ENCODE data around the gene TRPM3. TPM values are rescaled to one million over a fixed set of nuclear protein-coding genes. Genes with fewer than 3 reads are reported as not detected.

Gene TRPM3
- total RNA-seq, 4 donors from 2014 or later: under 0.01 to 0.26 (median under 0.01) TPM

DNA sequence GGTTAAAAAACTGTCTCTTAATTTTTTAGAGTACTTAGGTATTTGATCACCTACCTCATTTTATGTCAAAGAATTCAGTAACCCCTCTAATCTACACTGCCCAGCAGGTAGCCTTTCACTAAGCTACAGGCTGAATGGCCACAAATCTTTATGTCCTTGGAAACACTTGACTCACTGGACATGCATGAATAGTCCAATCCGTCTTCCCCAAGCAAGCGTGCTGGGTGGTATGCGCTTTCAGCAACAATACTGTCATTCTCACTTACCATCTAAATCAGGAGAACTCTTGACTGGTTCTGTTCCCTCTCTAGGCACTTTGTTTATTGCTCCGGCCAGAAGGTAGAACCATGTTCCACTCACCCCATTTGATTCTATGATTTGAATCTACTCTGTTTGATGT lies 73.1 kb downstream of the TRPM3 start:
- H3K27ac ChIP-seq: no peak overlapping the region
- intact Hi-C loops (cut with DNase I): no loop called here
- TF ChIP-seq, protein P1, sequence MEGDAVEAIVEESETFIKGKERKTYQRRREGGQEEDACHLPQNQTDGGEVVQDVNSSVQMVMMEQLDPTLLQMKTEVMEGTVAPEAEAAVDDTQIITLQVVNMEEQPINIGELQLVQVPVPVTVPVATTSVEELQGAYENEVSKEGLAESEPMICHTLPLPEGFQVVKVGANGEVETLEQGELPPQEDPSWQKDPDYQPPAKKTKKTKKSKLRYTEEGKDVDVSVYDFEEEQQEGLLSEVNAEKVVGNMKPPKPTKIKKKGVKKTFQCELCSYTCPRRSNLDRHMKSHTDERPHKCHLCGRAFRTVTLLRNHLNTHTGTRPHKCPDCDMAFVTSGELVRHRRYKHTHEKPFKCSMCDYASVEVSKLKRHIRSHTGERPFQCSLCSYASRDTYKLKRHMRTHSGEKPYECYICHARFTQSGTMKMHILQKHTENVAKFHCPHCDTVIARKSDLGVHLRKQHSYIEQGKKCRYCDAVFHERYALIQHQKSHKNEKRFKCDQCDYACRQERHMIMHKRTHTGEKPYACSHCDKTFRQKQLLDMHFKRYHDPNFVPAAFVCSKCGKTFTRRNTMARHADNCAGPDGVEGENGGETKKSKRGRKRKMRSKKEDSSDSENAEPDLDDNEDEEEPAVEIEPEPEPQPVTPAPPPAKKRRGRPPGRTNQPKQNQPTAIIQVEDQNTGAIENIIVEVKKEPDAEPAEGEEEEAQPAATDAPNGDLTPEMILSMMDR (IDR thresholded peaks at IDR 0.05): no peak
- no peak for TF ChIP-seq POLR2A (IDR thresholded peaks at IDR 0.05)
- H3K27me3 ChIP-seq: no peaks in the 10 kb centered on the region
- 58 to 60% methylated on average over 4 of the region's 4 CpGs for WGBS, 2 donors
- no peaks in the 10 kb centered on the region for H3K4me1 ChIP-seq
- no peaks in the 10 kb centered on the region for H3K36me3 ChIP-seq
- no peak overlapping the region for H3K4me3 ChIP-seq
- H3K9me3 ChIP-seq: no peaks in the 10 kb centered on the region
- DNase-seq: no peak

DNA sequence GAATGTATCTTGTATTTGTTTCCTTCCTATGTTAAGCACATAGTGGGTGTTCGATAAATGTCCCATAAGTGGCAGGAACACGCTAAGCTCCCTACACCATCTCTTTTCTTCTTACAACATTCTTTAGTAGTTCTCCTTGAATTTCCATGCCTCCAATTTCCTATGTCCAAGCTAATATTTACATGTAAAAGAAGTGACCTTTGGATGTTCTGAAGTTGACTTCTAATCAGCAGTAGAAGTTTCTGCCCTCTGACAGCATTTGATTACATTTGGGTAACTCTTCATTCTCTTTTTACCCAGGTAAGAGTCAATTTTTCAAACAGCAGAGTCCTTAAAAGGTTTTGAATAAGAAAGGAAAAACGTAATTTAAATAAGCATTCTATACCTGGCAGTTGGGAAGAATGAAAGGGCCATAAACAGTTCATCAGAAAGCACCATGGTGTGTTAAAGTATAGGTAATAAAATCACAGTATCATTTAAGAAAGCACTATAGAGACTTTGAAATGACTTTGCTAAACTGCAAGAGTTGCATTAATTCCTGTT lies 78.9 kb downstream of the TRPM3 start:
- WGBS, 2 donors: 59 to 70% methylated on average over 3 of the region's 3 CpGs
- H3K9me3 ChIP-seq: no peaks in the 10 kb centered on the region
- intact Hi-C loops (cut with DNase I): no loop called here
- no peaks in the 10 kb centered on the region for H3K4me1 ChIP-seq
- no peak for DNase-seq
- no peaks in the 10 kb centered on the region for H3K27me3 ChIP-seq
- H3K4me3 ChIP-seq: no peak overlapping the region
- TF ChIP-seq POLR2A (IDR thresholded peaks at IDR 0.05): no peak
- TF ChIP-seq, protein P1 (IDR thresholded peaks at IDR 0.05): no peak
- no peak overlapping the region for H3K27ac ChIP-seq
- no peaks in the 10 kb centered on the region for H3K36me3 ChIP-seq

DNA sequence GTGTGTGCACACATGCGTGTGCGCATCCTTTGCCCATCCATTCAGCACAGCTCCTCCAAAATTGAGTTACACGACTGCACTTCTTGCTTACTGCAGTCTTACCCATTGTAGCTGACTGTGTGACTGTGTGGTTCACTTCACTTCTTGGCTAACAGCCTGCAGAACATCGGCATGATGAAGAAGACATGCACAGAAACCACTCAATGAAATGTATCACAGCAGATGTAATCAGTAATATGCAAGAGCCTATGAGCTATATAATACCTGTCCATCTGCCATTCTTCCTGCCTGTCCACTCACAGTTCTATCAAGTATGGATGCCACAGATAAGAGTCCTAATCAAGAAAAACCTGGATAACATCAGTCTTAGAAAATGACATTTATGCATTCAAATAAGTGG lies 83.9 kb downstream of the TRPM3 start:
- Histone ChIP-seq H3K27ac (no peak overlapping the region), H3K36me3 (no peaks in the 10 kb centered on the region), H3K9me3 (no peaks in the 10 kb centered on the region), H3K4me3 (no peak overlapping the region), H3K4me1 (no peaks in the 10 kb centered on the region), H3K27me3 (no peaks in the 10 kb centered on the region)
- intact Hi-C loops (cut with DNase I): no loop called here
- DNase-seq: no peak
- TF ChIP-seq POLR2A (IDR thresholded peaks at IDR 0.05): no peak
- TF ChIP-seq, protein P1 (IDR thresholded peaks at IDR 0.05): no peak
- WGBS, 2 donors: 72 to 84% methylated on average over 4 of the region's 4 CpGs

DNA sequence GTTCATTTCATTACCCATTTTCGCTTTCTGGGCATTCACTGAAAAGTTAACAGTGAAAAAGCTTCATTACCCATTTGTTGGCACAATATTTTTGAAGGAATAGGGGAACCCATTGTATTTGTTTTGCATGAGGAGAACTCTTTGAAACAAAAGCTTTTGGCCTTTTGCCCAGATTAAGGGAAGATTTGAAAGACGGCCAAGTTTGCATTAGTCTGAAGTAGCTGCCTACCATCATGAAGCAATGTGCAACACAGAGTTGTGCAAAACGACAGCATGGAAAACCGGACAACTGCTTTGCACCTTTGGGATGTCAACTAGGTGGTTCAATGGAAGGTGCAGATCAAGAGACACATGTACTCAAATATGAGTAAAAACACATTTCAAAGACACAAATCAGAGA lies 84.9 kb downstream of the TRPM3 start:
- 15 to 34% methylated on average over 4 of the region's 4 CpGs for WGBS, 2 donors
- no peak for DNase-seq

DNA sequence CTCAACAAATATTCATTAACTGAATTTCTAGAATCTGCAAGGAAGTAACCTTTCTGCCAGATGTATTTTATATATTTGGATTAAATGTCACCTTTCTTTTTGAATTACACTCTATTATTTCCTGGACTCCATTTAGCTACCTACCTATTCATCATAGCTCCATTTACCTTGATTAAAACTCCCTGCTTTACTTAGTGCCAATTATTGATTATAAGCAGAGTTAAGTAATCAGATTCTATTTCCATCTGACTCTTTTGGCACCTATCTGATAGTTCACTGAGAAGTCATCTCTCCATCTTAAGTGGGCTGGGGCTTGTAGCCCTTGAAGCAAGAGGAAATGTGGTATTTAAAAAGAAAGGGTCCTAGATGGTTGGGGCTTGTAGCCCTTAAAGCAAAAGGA lies 88.6 kb downstream of the TRPM3 start:
- no peaks in the 10 kb centered on the region for H3K36me3 ChIP-seq
- no peaks in the 10 kb centered on the region for H3K9me3 ChIP-seq
- no peak for DNase-seq
- TF ChIP-seq, protein P1 (IDR thresholded peaks at IDR 0.05): no peak
- TF ChIP-seq POLR2A (IDR thresholded peaks at IDR 0.05): no peak
- no peak overlapping the region for H3K4me3 ChIP-seq
- no peaks in the 10 kb centered on the region for H3K27me3 ChIP-seq
- no peaks in the 10 kb centered on the region for H3K4me1 ChIP-seq
- intact Hi-C loops (cut with DNase I): no loop called here
- H3K27ac ChIP-seq: no peak overlapping the region

More for the DNA sequence above, 84.9 kb downstream of the TRPM3 start:
- no peak overlapping the region for H3K27ac ChIP-seq
- H3K9me3 ChIP-seq: no peaks in the 10 kb centered on the region
- TF ChIP-seq POLR2A (IDR thresholded peaks at IDR 0.05): no peak
- TF ChIP-seq, protein P1 (IDR thresholded peaks at IDR 0.05): no peak
- H3K4me1 ChIP-seq: no peaks in the 10 kb centered on the region
- H3K36me3 ChIP-seq: no peaks in the 10 kb centered on the region
- no peaks in the 10 kb centered on the region for H3K27me3 ChIP-seq
- H3K4me3 ChIP-seq: no peak overlapping the region
- intact Hi-C loops (cut with DNase I): no loop called here

All from esophagus squamous epithelium (tissue), 5 donors.